Activated gamma-delta T cell treated with anti-CD3 and anti-CD28 coated beads, Interleukin-2, amount 50 U/mL, for 16 hours (primary cell): Measurements from ENCODE around the gene SCGB3A1.

ENCODE experiments used
- DNase-seq: peaks from one replicate; pipeline ENCODE4 v3.0.0-alpha.2; 2020; ENCODE audit warnings: low read depth

Gene SCGB3A1

GRCh38 chr5:180586870-180587269, 4.4 kb downstream of the SCGB3A1 start:
- DNase-seq = no peak

GRCh38 chr5:180586204-180586603, 5.1 kb downstream of the SCGB3A1 start:
- DNase-seq = no peak

- no peak for DNase-seq
Observed at GRCh38 chr5:180583738-180584137, 7.6 kb downstream of the SCGB3A1 start.

GRCh38 chr5:180580681-180581080, 10.6 kb downstream of the SCGB3A1 start:
- DNase-seq = no peak

- no peak for DNase-seq
Observed at GRCh38 chr5:180575571-180575970, 15.7 kb downstream of the SCGB3A1 start.

GRCh38 chr5:180568914-180569313, 22.4 kb downstream of the SCGB3A1 start:
- no peak for DNase-seq

- DNase-seq = no peak
Observed at GRCh38 chr5:180563994-180564393, 27.3 kb downstream of the SCGB3A1 start.

- DNase-seq = no peak
Observed at GRCh38 chr5:180558232-180558631, 33.1 kb downstream of the SCGB3A1 start.

GRCh38 chr5:180557217-180557809, 34.0 kb downstream of the SCGB3A1 start:
- no peak for DNase-seq

GRCh38 chr5:180555168-180555921, 36.0 kb downstream of the SCGB3A1 start:
- DNase-seq = no peak

GRCh38 chr5:180553530-180553929, 37.8 kb downstream of the SCGB3A1 start:
- no peak for DNase-seq

GRCh38 chr5:180548563-180548962, 42.7 kb downstream of the SCGB3A1 start:
- DNase-seq = no peak

GRCh38 chr5:180545248-180545647, 46.1 kb downstream of the SCGB3A1 start:
- DNase-seq = no peak

GRCh38 chr5:180541710-180542109, 49.6 kb downstream of the SCGB3A1 start:
- DNase-seq = no peak
